SW 1271 (cell line): ENCODE measurements around the gene COL1A1.

Experiments used
- DNase-seq, 2 experiments: peaks; one replicate each; lab custom pipeline; 2025; lab: John Stamatoyannopoulos, UW

Gene COL1A1

DNA sequence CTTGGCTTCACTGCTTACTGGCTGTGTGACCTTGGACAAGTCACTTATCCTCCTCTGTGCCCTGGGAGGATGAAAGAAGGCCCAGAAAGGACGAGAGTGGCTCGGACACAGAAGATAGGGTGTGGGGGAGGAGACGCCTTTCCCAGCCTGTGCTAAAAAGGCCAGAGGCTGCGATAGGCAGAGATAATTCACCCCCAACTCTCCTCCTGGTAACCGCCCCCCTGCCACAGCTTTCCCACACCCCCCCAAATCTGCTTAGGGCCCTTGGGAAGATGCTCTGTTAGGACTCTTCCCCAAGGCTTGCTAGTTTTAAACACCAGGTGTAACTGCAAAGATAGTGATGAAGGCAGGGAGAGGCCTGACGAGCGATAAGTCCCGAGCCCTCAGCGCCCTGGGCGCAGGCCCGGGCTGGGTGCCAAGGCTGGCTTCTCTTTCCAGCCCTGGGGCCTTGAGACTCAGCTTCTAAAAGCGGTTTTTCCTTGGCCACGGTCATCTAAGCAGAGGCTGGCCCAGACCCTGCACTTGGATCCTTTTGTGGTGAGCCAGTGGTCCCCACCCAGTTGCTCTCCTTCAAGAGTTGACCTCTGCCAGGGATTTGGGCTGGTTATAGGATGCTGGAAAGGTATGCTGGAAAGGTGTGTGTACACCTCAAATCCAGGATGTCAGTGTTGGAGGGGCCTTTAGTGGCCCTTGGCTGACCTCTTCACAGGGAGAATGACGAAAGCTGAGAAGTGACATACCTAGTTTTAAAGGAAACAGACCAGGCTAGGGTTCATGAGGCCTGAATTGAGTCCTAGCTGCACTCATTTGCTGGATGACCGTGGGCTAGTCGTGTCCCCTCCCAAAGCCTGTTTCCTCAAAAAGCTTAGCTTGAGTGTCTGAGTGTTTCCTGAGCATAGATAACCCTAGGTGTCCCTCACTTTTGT, 47.5 kb downstream of the COL1A1 start:
- DNase-seq, result no peak

DNA sequence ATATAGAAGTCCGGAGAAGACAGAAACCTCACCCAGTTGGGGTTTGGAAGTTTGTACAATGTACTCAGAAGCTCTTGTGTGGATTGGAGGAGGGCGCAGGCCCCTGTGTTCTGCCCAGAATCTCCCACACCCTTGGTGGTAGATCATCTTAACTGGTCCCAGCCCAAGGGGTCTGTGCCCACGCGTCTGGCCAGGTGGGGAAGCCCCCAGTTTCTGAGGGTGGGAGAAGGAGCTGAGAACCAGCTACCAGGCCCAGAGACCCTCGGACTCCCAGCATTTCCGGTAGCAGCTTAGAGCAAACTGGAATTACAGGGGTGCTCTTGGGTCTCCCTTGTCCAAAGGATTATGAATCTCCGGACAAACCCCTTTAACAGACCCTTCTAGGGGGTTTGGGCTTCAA, 48.7 kb downstream of the COL1A1 start:
- DNase-seq, result no peak

DNA sequence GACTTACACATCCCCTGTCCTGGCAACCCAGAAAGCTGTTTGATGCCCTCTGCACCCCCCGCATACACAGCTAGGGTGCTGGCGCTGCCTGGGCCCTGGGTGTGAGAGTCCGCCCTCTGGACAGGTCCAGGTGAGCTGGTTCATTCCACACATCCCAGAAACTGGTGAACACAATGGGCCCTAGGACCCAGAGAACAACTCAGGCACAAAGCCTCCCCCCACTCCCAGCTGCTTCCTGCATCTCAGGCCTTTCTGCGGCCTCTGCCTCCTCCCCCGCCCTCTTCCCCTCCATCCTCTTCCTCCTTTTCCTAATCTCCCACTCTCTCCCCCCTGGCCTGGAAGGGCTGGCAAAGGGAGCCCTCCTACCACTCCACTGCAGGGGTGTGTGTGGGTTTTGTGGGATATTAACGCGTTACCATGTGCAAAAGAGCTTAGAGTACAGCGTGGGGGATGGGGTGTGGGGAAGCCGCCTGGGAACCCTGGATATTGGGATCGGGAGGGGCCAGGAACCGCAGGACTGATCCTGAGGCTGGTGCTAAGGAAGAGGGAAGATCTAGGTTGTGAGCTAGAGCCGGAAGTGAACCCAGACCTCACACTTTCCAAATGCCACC, 49.4 kb downstream of the COL1A1 start:
- peak; percentile 43 to 88 for DNase-seq

DNA sequence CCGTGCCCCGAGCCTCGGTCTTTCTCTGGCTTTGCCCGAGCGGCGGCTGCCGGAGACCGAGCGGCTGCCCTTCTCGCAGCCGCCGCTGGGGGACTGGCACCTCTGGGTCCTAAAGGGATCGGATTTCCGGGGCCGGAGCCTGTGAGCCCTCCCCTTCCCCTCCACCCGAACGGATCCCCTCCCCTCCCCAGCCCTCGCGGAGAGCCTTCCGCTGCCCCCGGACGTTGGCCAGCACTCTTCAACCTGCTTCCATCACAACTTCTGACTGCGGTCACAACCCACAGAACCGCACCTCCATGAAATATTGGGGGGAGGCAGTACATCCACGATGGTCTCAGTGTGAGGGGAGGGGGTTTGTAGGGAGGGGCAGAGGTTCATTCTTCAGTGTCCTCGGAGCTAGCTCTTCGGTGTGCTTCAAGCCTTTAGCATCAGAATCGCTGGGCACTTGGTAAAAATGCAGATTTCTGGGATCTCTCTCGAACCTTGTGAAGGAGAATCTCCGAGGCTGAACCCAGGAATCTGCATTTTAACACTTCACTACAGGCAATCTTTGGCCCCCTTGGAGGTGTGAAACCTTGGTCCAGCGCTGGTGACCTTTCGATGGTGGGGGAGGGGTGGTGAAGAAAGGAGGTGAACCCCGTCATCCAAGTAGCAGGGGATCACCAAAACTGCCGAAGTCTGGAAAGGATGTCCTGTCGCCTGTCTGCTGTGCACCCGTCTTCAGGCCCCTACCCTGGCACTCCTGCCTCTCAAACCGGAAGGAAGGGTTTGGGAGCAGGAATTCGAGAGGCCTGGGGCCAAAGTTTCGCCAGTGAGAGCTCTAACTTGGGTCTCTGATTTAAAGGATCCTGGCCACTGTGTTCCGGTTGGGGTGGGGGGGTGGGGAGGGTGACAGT, 50.1 kb downstream of the COL1A1 start:
- DNase-seq, result peak; percentile 73 to 81

DNA sequence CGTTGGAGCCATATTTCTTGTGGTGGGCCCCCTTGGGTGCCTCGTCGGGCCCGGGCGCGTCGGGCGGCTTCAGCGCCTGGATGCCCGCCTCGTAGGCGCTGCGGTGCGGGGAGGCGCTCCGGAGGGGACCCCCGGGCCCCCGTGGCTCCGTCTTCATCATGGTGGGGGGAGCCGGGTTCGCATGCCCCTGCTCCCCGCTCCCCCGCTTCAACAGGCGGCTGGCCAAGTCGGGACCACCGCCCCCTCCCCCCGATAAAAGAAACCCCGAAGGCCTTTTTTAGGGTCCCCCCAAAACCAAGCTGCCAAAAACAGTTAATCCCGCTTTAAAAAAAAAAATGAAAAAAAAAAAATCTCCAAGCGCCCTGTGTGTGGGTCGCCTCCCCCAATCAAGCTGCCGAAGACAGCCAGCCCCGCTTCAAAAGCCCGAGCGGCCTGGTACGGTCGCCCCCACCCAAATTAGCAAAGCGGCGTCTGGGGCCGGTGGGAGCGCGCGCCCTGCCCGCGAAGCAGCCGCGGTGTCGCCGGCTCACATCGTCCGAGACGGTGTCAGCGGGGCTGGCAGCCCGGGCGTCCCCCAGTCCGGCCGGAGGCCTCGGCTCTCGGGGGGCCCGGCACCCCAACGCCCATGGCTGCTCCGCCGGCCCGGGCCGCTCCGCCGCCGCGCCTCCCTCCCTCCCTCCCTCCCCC, 50.9 kb downstream of the COL1A1 start, which contains the start of gene PPP1R9B:
Gene PPP1R9B (minus strand): TSS at position 324 of the 687 bp plus-strand sequence. CDS start 164 bp downstream, at position 160.
- DNase-seq, result no peak

DNA sequence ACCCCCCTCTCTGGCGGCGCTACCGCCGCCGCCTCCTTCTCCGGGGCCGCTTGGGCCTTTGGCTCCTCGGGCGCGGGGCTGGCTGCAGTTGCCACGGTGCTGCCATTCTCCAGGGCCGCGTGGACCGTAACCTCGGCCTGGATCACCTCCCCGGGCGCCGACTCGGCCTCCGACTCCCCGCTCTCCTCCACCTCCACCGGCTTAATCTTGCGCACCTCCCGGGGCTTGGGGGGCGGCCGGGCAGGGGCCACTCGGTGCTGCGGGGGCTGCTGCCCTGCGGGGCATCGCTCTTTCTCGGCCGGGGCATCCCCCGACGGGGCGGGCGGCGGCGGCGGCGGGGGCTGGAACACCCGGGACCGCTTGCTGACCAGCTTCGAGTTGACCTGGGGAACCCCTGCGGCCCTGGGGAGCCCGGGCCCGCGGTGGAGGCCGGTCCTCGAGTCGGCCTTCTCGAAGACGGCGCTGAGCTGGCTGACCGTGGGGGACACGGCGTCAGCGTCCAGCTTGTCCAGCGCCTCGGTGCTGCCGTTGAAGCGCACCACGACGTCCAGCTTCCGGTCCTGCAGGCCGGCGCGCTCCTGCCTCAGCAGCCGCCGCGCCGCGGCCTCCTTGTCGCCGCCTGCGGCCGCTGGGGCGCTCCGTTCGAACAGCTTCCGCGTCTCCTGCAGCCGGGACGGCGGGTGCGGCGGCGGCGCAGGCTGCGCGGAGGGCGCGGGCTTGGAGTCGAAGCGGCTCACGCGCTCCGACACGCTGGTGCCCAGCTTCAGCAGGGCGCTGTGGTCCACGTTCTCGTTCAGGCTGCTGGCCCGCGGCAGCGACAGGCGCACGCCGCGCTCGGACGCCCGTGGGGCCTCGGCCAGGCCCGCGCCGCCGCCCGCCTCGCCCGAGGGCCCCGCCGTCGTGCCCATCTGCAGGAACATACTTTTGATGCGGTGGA, 51.7 kb downstream of the COL1A1 start:
- DNase-seq, result peak in 1 of 2 experiments; percentile 25

DNA sequence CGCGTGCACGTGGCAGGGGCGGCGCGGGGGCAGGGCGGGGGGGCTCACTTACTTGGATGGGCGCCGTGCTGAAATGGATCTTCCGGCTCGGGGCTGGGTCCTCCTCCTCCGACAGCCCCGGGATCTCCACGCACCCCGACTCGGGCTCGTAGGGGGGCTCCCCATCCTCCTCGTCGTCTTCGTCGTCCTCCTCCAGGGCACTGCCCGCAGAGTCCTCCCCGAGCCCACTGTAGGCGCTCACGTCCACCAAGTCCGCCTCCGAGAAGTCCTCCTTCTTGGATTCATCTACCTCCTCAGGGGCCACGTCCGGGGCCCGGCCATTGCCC, 52.4 kb downstream of the COL1A1 start:
- DNase-seq, result no peak

DNA sequence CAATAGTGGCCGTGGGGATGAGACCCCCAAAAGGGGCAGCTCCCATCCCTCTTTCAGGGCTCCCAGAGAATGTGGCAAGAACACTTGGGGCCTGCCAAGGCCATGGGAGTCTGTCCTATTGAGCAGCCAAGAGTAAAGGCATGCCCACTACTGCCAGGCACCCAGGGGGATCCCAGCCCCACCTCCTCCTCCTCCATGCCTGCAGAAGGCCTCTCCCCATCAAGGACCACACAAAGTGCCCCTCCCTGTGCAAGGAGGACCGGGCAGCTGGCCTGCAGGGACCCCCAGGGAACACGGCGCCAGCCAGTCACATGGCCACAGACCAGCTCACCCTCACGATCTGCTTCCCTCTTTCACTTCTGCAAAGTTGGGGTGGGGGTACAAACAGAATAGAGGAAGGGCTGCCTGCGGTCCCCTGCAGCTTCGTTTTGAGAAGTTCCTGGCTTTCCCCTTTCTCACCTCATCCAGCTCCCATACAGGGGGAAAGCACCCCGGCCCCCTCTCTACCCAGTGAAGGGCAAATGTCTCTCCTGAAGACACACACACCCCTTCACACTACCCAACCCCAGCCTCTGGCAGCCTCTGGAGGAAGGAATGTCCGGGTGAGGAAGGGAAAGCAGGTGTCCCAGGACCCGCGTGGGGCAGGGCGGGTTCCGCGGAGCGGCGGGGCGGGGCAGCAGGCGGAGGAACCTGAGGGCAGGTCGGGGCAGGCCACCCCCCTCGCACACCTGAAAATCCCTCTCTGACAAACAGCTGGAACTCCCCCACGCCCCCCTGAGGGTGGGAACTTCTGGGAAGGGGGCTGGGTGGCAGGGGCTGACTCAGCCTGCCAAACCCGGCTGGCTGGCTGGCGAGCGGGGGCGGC, 53.0 kb downstream of the COL1A1 start:
- no peak for DNase-seq

DNA sequence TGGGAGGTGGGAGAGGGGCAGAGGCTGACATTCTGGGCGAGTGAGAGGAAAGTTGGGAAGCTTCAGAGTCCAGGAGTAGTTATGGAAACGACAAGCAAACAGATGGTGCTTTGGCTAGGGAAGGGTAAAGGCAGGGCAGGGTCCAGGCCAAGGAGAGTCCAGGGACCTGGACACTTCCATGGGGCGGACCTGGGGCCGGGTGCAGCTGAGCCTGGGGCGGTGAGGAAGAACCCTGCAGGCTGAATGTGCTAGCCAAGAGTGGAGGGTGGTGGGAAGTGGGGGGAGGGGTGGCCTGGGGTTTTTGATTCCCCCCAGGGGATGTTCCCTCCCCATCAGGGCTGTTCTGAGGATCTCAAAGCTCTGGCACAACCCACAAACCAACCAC, 53.6 kb downstream of the COL1A1 start:
- no peak for DNase-seq

DNA sequence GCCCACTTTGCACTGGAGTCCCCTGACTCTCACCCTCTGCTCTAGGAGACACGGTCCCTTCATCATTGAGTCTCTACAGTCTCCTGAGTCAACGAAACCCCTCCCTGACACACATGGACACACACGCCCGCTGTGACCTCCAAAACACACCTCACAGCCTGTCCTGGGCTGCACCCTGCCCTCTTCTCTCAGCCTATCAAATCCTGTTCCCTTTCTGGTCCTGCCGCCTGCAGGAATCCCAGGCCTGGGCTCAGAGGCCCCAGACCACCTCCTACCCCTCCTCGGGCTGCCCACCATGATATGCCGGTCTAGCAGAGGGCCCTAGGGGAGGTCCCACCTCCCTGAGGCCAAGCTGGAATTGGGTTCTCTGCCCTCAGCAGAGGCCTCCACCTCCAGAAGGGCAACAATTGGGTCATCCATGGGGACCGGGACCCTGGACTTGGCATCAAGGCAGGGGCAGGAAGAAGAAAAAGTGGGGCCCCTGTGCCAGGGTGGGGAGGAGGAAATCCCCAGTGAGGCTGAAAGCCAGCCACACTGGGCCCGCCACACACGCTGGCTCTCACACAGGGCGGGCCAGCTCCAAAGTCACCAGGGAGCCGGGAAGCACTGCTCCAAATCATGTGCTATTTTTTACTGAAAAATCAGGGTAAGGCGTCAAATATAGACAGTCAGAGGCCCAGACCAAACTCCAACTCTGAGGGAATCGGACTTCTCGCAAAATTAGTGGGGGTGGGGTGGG, 54.3 kb downstream of the COL1A1 start:
- DNase-seq, result no peak

DNA sequence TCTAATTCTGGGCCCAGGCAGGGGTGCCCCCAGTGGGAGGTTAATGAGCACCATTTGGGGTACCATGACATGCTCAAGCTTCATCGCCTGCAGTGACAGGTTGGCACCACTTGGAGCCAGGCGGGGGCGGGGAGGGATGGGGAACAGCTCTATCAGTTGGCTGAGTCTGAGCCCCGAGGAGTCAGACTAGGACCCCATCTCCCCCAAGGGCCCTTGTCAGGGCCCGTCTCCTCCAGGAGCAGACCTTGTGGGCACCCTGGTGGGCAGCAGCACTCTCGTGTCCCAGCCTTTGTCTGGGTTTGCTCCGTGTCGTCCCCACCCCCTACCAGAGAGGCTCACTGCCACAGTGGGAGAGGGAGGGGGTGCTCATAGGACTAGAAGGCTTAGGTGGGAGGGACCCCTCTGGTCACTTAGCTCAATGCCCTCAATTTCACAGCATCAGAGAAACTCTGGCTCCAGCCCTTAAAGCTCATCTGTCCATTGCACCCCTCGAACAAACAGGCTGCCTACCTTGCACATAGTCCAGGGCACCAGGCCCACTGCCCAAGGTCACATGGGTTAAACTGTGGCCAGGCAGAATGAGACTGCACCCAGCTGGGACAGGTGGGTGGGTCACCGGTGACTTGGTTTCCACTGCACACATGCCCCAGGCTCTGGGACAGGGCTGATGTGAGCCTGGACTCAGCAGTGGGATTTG, 55.1 kb downstream of the COL1A1 start:
- no peak for DNase-seq

DNA sequence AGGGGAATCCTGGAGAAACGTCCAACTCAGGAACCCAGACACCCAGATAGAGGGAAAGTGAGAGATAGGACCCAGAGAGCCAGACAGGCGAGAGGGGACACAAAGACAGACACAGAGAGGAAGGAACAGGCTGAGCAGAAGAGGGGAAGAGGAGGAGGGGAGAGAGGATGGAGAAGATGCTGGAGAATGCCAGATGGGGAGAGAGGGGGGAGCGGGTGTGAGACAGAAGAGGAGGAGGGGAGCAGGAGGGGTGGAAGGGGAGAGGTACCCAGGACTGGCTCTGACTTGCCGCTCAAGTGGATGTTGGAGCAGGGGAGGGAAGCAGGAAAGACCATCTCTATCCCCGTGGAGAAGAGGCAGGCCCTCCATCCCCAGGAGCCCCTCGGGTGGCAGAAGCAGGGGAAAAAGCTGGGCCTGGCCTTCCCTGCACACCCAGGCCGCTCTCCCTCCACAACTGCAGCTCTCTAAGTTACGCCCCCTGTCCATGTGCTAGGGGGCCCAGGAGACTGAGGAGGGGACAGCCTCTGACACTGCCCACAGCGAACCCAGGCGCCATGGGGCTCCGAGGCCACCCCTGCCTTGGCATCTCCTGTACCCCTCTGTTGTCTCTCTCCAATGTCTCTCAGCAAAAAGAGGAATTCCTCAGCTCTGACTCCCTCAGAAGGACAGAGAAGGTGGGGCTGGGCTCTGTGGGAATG, 55.8 kb downstream of the COL1A1 start:
- DNase-seq, result no peak

DNA sequence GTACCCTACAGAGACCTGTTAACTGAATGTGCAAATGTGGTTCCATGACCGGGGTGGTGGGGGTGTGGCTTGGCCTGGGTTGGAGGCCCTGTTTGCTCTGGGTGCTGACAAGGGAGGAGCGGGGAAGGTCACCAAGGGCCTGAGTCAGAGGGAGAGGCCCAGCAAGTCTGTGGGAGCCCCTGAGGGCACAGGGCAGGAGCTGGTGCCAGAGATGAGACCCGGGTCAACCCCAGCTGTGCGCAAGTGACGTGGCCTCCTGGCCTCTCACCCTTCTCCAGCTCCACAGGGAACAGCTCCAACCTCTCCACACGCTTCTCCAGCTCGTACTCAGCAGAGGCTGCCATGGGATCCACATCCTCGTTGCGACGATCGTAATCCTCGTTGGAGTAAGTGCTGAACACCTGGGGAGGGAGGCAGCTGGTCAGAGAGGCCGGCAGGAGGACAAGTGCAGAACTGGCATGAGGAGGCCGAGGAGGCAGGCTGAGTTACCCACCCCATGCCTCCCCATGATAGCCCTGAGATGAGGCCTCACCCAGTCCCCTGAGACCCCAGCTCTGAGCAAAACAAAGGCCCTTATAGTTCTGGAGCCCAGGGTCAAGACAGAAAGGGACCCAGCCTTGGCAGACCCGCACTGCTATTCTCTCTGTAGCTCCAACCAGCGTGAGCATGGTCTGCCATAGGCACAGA, 56.4 kb downstream of the COL1A1 start:
- no peak for DNase-seq

DNA sequence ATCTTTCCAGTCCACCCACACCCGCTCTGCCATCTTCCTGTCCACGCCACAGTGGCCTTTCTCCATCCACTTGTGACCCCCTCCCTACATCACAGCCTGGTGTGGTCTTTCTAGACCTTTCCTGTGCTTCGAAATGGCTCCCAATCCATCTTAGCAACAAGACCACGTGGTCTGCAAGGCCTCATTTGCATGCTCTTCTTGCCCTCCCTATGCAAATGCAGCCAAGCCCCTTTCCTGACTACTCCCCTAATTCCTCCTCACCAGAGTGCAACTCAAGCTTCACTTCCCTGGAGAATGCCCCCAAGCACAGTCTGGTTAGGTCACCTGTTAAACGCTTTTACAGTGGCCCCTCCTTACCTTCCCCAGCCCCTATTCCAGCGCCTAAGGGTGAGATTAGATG, 57.1 kb downstream of the COL1A1 start:
- no peak for DNase-seq

DNA sequence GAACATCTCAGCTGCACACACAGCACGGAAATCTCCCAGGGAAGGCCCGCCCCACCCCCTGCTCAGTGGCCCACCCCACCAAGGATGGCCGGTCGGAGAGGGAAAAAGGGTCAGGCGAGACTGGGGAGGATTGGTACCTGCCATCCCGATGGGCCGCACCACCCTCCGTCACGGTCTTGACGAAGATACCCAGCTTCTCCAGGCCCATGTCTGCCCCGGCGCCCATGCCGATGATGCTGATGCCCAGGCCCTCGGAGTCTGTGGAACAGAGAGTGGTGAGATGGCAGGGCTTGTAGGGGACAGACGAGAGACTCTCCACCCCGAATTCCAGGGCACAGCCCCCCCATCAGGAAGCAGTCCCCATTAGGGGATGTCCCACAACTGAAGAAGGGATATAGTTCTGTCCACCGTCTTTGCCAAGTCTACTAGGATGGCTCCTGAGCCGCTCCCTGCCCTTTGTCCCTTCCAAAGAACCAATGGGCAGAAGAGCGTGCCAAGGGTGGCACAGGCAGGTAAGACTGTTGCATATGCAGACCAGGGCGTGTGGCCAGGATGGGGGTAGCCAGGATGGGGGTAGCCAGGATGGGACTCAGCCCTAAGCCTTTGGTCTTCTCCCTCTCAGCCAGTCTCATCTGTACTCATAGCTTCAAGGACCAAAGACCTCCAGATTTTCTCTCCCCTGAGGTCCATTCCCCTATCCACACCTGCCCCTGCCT, 57.8 kb downstream of the COL1A1 start:
- no peak for DNase-seq

DNA sequence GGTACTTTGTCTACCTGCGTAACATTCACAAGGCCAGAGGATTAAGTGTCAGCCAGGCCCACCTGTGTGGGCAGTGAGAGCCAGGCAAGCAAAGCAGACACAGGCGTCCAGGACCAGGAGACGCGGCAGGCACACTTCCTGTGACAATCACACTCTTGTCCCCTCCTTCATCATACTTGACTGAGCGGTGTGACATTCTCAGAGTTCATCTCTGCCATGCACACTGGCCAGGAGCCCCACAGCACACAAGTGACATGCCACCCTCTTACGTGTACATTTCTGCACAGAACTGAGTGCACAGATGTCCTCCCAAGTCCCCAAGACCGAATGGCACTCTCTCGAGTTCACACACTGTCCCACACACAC, 59.7 kb downstream of the COL1A1 start:
- DNase-seq, result no peak
